Measurements from ENCODE around the gene CDC45. TPM values are rescaled to one million over a fixed set of nuclear protein-coding genes. Genes with fewer than 3 reads are reported as not detected.

Gene CDC45
- total RNA-seq, 4 donors from 2014 or later = 3.2 to 28.9 (median 7.5) TPM; not detected in 1

DNA sequence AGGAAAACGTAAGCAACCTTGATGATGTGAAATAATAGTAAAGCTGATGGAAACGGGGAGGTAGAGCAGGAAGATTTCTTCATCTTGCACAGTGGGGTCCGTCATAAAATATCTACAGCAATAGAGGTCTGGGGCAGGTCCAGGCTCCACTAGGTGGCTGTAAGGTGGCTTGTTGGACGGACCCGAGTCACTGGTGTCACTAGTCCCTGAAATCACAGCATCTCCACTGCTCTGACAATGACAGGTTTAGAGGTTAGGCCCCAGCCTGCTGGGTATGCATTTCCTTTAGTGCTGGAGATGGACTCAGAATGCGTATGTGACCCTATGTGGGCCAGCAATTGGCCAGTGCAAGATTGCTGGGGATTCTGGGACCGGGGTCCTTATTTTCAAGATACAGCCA is 69.7 kb downstream of the CDC45 start:
- TF ChIP-seq POLR2A (IDR thresholded peaks at IDR 0.05) (no peak), CTCF (IDR thresholded peaks at IDR 0.05) (no peak)
- H3K27me3 ChIP-seq = no peaks in the 10 kb centered on the region
- H3K36me3 ChIP-seq = no peaks in the 10 kb centered on the region
- H3K9me3 ChIP-seq = no peaks in the 10 kb centered on the region
- peak in 1 of 3 donors; percentile 24 for DNase-seq
- no peaks in the 10 kb centered on the region for H3K4me1 ChIP-seq
- no peak overlapping the region for H3K4me3 ChIP-seq
- H3K27ac ChIP-seq = no peak overlapping the region

GRCh38 chr22:19550382-19550781 is 70.7 kb downstream of the CDC45 start:
- TF ChIP-seq POLR2A (IDR thresholded peaks at IDR 0.05) (no peak), CTCF (IDR thresholded peaks at IDR 0.05) (no peak)
- Histone ChIP-seq H3K4me3 (no peak overlapping the region), H3K36me3 (no peaks in the 10 kb centered on the region), H3K9me3 (no peaks in the 10 kb centered on the region), H3K27me3 (no peaks in the 10 kb centered on the region), H3K4me1 (no peaks in the 10 kb centered on the region), H3K27ac (no peak overlapping the region)
- DNase-seq = peak in 1 of 3 donors; percentile 11

- Histone ChIP-seq H3K27me3 (no peaks in the 10 kb centered on the region), H3K4me3 (no peak overlapping the region), H3K4me1 (no peaks in the 10 kb centered on the region), H3K27ac (no peak overlapping the region), H3K36me3 (no peaks in the 10 kb centered on the region), H3K9me3 (no peaks in the 10 kb centered on the region)
- no peak for DNase-seq
- TF ChIP-seq POLR2A (IDR thresholded peaks at IDR 0.05) = no peak
- no peak for TF ChIP-seq CTCF (IDR thresholded peaks at IDR 0.05)
Measured at GRCh38 chr22:19553201-19553600, 73.5 kb downstream of the CDC45 start.

DNA sequence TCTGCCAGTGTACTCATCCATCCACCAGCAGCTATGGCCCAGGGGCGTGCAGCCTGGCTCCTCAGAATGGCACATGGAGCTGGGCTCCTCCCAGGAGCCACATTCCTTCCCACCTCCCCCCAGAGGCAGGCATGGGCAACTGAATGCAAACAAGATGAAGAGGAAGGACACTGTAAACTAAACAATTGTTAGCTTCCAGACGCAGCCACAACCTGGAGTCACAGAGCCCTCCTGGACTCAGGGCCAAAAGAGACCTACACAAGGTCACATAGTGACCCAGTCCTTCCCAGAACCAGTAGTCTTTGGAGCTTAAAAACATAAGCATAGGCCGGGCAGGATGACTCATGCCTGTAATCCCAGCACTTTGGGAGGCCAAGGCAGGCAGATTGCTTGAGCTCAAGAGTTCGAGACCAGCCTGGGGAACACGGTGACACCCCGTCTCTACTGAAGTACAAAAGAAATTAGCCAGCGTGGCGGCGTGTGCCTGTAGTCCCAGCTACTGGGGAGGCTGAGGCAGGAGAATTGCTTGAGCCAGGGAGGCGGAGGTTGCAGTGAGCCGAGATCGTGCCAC is 75.2 kb downstream of the CDC45 start:
- Histone ChIP-seq H3K27me3 (no peaks in the 10 kb centered on the region), H3K27ac (no peak overlapping the region), H3K4me3 (no peak overlapping the region), H3K4me1 (no peaks in the 10 kb centered on the region), H3K36me3 (no peaks in the 10 kb centered on the region), H3K9me3 (no peaks in the 10 kb centered on the region)
- no peak for TF ChIP-seq CTCF (IDR thresholded peaks at IDR 0.05)
- TF ChIP-seq POLR2A (IDR thresholded peaks at IDR 0.05) = no peak
- DNase-seq = peak in 1 of 3 donors; percentile 40

- H3K4me3 ChIP-seq = no peak overlapping the region
- H3K9me3 ChIP-seq = no peaks in the 10 kb centered on the region
- TF ChIP-seq CTCF (IDR thresholded peaks at IDR 0.05) (no peak), POLR2A (IDR thresholded peaks at IDR 0.05) (no peak)
- no peak overlapping the region for H3K27ac ChIP-seq
- DNase-seq = peak in 1 of 3 donors; percentile 26
- H3K4me1 ChIP-seq = no peaks in the 10 kb centered on the region
- H3K36me3 ChIP-seq = no peaks in the 10 kb centered on the region
- H3K27me3 ChIP-seq = no peaks in the 10 kb centered on the region
Measured at GRCh38 chr22:19555651-19556050, 75.9 kb downstream of the CDC45 start.
